ENCODE data around the gene ITSN2.

The ITSN2 gene

GRCh38 chr2:24210106-24210455 lies 150.3 kb downstream of the ITSN2 start:
- H3K27ac ChIP-seq, result no peak overlapping the region
- no peaks in the 10 kb centered on the region for H3K4me1 ChIP-seq (ENCODE audit: low read depth, poor library complexity, severe bottlenecking)
- TF ChIP-seq CTCF (conservative IDR thresholded peaks at IDR 0.05; ENCODE audit: low read depth, low read length), result no peak
- H3K27me3 ChIP-seq (ENCODE audit: insufficient read depth, low read depth), result no peaks in the 10 kb centered on the region
- no peak overlapping the region for H2AFZ ChIP-seq (ENCODE audit: low read depth)
- no peaks in the 10 kb centered on the region for H3K36me3 ChIP-seq (ENCODE audit: insufficient read depth)
- H3K9ac ChIP-seq, result no peak overlapping the region
- H4K20me1 ChIP-seq (ENCODE audit: insufficient read depth), result no peaks in the 10 kb centered on the region
- H3K4me3 ChIP-seq (IDR thresholded peaks at IDR 0.05; ENCODE audit: insufficient read depth, low read depth, low read length), result no peak overlapping the region
- H3K4me2 ChIP-seq, result no peak overlapping the region
- no peaks in the 10 kb centered on the region for H3K79me2 ChIP-seq (ENCODE audit: insufficient read depth, low read depth)

GRCh38 chr2:24209389-24210105 lies 150.8 kb downstream of the ITSN2 start:
- Histone ChIP-seq H3K4me2 (no peak overlapping the region), H3K27ac (no peak overlapping the region), H3K4me1 (ENCODE audit: low read depth, poor library complexity, severe bottlenecking) (no peaks in the 10 kb centered on the region), H2AFZ (ENCODE audit: low read depth) (no peak overlapping the region), H3K36me3 (ENCODE audit: insufficient read depth) (no peaks in the 10 kb centered on the region), H3K27me3 (ENCODE audit: insufficient read depth, low read depth) (no peaks in the 10 kb centered on the region), H3K79me2 (ENCODE audit: insufficient read depth, low read depth) (no peaks in the 10 kb centered on the region), H4K20me1 (ENCODE audit: insufficient read depth) (no peaks in the 10 kb centered on the region), H3K4me3 (IDR thresholded peaks at IDR 0.05; ENCODE audit: insufficient read depth, low read depth, low read length) (no peak overlapping the region), H3K9ac (no peak overlapping the region)
- no peak for TF ChIP-seq CTCF (conservative IDR thresholded peaks at IDR 0.05; ENCODE audit: low read depth, low read length)

- no peaks in the 10 kb centered on the region for H3K79me2 ChIP-seq (ENCODE audit: insufficient read depth, low read depth)
- no peak overlapping the region for H2AFZ ChIP-seq (ENCODE audit: low read depth)
- TF ChIP-seq CTCF (conservative IDR thresholded peaks at IDR 0.05; ENCODE audit: low read depth, low read length), result no peak
- H3K27ac ChIP-seq, result no peak overlapping the region
- H4K20me1 ChIP-seq (ENCODE audit: insufficient read depth), result no peaks in the 10 kb centered on the region
- no peak overlapping the region for H3K9ac ChIP-seq
- H3K4me2 ChIP-seq, result no peak overlapping the region
- no peaks in the 10 kb centered on the region for H3K36me3 ChIP-seq (ENCODE audit: insufficient read depth)
- H3K4me1 ChIP-seq (ENCODE audit: low read depth, poor library complexity, severe bottlenecking), result no peaks in the 10 kb centered on the region
- no peak overlapping the region for H3K4me3 ChIP-seq (IDR thresholded peaks at IDR 0.05; ENCODE audit: insufficient read depth, low read depth, low read length)
- H3K27me3 ChIP-seq (ENCODE audit: insufficient read depth, low read depth), result no peaks in the 10 kb centered on the region
These were observed 151.8 kb downstream of the ITSN2 start for GRCh38 chr2:24208490-24208889.

- TF ChIP-seq CTCF (conservative IDR thresholded peaks at IDR 0.05; ENCODE audit: low read depth, low read length), result no peak
- no peaks in the 10 kb centered on the region for H3K79me2 ChIP-seq (ENCODE audit: insufficient read depth, low read depth)
These were observed 153.0 kb downstream of the ITSN2 start for GRCh38 chr2:24207359-24207758.

More at GRCh38 chr2:24207359-24207758, 153.0 kb downstream of the ITSN2 start:
- Histone ChIP-seq H3K27ac (no peak overlapping the region), H3K4me2 (no peak overlapping the region), H4K20me1 (ENCODE audit: insufficient read depth) (no peaks in the 10 kb centered on the region), H3K4me1 (ENCODE audit: low read depth, poor library complexity, severe bottlenecking) (no peaks in the 10 kb centered on the region), H3K4me3 (IDR thresholded peaks at IDR 0.05; ENCODE audit: insufficient read depth, low read depth, low read length) (no peak overlapping the region), H3K27me3 (ENCODE audit: insufficient read depth, low read depth) (no peaks in the 10 kb centered on the region), H2AFZ (ENCODE audit: low read depth) (no peak overlapping the region), H3K9ac (no peak overlapping the region), H3K36me3 (ENCODE audit: insufficient read depth) (no peaks in the 10 kb centered on the region)

Measured in KMS-11 (cell line).